Gastroesophageal sphincter (tissue), 3 donors: ENCODE results near the gene FBLN1.

Experiments
- CTCF ChIP-seq, 4 experiments: fragments of 200-600 bp in 2 of 4; fragments of 450-650 bp in 2 of 4; sonication (generic) in 1 of 4; IDR thresholded peaks; one replicate each; pipeline ENCODE4 v1.5.1; 2017 to 2019; ENCODE audit warnings: antibody characterized with exemption in 4 of 4, mild to moderate bottlenecking in 2 of 4, moderate library complexity in 2 of 4
- EP300 ChIP-seq: sonication (generic); formaldehyde crosslinking; IDR thresholded peaks from one replicate; pipeline ENCODE4 v1.6.1; 2017; ENCODE audit warnings: antibody characterized with exemption, mild to moderate bottlenecking
- POLR2A ChIP-seq, 2 donors: fragments of 450-650 bp; IDR thresholded peaks; one replicate each; pipeline ENCODE4 v1.6.1; 2017; ENCODE audit warnings: antibody characterized with exemption in 2 of 2, mild to moderate bottlenecking in 2 of 2, moderate library complexity in 1 of 2
- POLR2AphosphoS5 ChIP-seq: sonication (generic); formaldehyde crosslinking; IDR thresholded peaks from one replicate; pipeline ENCODE4 v1.6.1; 2017; ENCODE audit warnings: antibody characterized with exemption

DNA sequence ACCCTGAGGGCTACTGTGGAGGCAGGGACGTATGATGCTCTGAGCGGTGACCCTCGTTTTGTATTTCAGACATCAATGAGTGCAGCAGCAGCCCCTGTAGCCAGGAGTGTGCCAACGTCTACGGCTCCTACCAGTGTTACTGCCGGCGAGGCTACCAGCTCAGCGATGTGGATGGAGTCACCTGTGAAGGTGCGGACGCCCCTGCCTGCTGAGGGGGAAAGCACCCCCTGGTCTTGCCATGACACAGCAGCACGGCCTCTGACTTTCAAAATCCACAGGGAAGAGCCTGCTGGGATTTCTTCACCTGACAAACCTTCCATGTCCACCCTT, 44.3 kb downstream of the FBLN1 start:
- TF ChIP-seq POLR2A (IDR thresholded peaks at IDR 0.05) (no peak), CTCF (IDR thresholded peaks at IDR 0.05) (no peak), EP300 (no peak), POLR2AphosphoS5 (no peak)
